DND-41 (cell line): ENCODE results near the gene MUC15.

Source experiments
- ATAC-seq: fragments of 200-7000 bp; cut with Tn5 transposase; 3 replicates; pipeline ENCODE4 v1.9.1; 2021; ENCODE audit warnings: low read depth; ENCODE audit not compliant: insufficient read depth
- DNase-seq: peaks from one replicate; pipeline ENCODE4 v3.0.0-alpha.2; 2020
- H2AFZ ChIP-seq: 2 replicates; pipeline ENCODE4 v1.6.0; 2012; ENCODE audit warnings: low read depth, low read length
- H3K27ac ChIP-seq: 2 replicates; pipeline ENCODE4 v1.5.1; 2012; ENCODE audit warnings: low read length, inconsistent platforms
- H3K27me3 ChIP-seq: fragments of 200-600 bp; sonication (generic); 2 replicates; pipeline ENCODE4 v1.6.0; 2012; ENCODE audit warnings: low read length, mild to moderate bottlenecking, inconsistent platforms; ENCODE audit not compliant: insufficient read depth, poor library complexity
- H3K36me3 ChIP-seq: 2 replicates; pipeline ENCODE4 v1.5.1; 2012; ENCODE audit warnings: low read length, inconsistent platforms; ENCODE audit not compliant: insufficient read depth
- H3K4me1 ChIP-seq: 2 replicates; pipeline ENCODE4 v1.5.1; 2012; ENCODE audit warnings: mild to moderate bottlenecking, low read length; ENCODE audit not compliant: insufficient read depth
- H3K4me2 ChIP-seq: 2 replicates; pipeline ENCODE4 v1.6.0; 2012; ENCODE audit warnings: mild to moderate bottlenecking, moderate library complexity, low read length, inconsistent platforms; ENCODE audit not compliant: insufficient read depth
- H3K4me3 ChIP-seq, 2 experiments: fragments of 200-600 bp in 1 of 2; shearing (Covaris generic) in 1 of 2; 2 replicates each; pipeline ENCODE4 v1.5.1; 2012 to 2016; ENCODE audit warnings: inconsistent platforms in 2 of 2, low read length in 2 of 2, mild to moderate bottlenecking in 2 of 2, low read depth in 1 of 2, moderate library complexity in 1 of 2
- H3K79me2 ChIP-seq: 2 replicates; pipeline ENCODE4 v1.6.0; 2012; ENCODE audit warnings: low read length, inconsistent platforms; ENCODE audit not compliant: insufficient read depth
- H3K9ac ChIP-seq: 2 replicates; pipeline ENCODE4 v1.6.0; 2012; ENCODE audit warnings: low read depth, mild to moderate bottlenecking, inconsistent platforms, low read length, moderate library complexity
- H3K9me3 ChIP-seq: 2 replicates; pipeline ENCODE4 v1.5.1; 2012; ENCODE audit warnings: low read length, moderate library complexity, mild to moderate bottlenecking, inconsistent platforms; ENCODE audit not compliant: insufficient read depth, severe bottlenecking
- H4K20me1 ChIP-seq: 2 replicates; pipeline ENCODE4 v1.6.0; 2012; ENCODE audit warnings: low read length; ENCODE audit not compliant: insufficient read depth
- EZH2 ChIP-seq: IDR thresholded peaks from 3 replicates; pipeline ENCODE4 v1.6.1; 2012; ENCODE audit warnings: borderline replicate concordance, low read depth, mild to moderate bottlenecking, moderate library complexity, low read length, inconsistent platforms; ENCODE audit not compliant: severe bottlenecking
- TF ChIP-seq, protein P1 (sequence below): IDR thresholded peaks from 2 replicates; pipeline ENCODE4 v1.5.1; 2012; ENCODE audit warnings: borderline replicate concordance, low read length, moderate library complexity, mild to moderate bottlenecking; ENCODE audit not compliant: poor library complexity, severe bottlenecking; ENCODE audit errors: extremely low read depth

The MUC15 gene

DNA sequence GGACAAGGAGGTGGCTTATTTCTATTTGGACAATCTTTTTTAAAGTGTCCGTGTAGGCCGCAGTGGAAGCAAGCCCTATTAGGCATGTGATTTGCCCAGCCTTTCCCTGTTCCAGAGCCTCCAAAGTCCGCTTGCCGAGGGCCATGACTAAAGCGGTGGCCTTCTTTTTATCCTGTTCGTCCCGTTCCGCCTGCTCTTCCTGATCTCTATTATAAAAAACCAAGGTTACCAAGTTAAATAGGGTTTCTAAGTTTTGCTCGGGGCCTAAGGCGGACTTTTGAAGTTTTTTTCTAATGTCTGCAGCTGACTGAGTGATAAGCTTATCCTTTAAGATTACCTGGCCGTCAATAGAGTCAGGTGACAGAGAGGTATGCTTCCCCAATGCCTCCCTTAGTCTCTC is 21.6 kb upstream of the MUC15 start:
- Histone ChIP-seq H3K9me3 (no peaks in the 10 kb centered on the region), H3K27ac (no peak overlapping the region), H4K20me1 (no peaks in the 10 kb centered on the region), H3K36me3 (no peaks in the 10 kb centered on the region), H3K9ac (no peak overlapping the region), H3K4me3 (no peak overlapping the region), H3K4me1 (no peaks in the 10 kb centered on the region), H3K4me2 (no peak overlapping the region), H3K79me2 (no peaks in the 10 kb centered on the region), H3K27me3 (no peaks in the 10 kb centered on the region), H2AFZ (no peak overlapping the region)
- no peak for TF ChIP-seq EZH2
- TF ChIP-seq, protein P1, sequence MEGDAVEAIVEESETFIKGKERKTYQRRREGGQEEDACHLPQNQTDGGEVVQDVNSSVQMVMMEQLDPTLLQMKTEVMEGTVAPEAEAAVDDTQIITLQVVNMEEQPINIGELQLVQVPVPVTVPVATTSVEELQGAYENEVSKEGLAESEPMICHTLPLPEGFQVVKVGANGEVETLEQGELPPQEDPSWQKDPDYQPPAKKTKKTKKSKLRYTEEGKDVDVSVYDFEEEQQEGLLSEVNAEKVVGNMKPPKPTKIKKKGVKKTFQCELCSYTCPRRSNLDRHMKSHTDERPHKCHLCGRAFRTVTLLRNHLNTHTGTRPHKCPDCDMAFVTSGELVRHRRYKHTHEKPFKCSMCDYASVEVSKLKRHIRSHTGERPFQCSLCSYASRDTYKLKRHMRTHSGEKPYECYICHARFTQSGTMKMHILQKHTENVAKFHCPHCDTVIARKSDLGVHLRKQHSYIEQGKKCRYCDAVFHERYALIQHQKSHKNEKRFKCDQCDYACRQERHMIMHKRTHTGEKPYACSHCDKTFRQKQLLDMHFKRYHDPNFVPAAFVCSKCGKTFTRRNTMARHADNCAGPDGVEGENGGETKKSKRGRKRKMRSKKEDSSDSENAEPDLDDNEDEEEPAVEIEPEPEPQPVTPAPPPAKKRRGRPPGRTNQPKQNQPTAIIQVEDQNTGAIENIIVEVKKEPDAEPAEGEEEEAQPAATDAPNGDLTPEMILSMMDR = no peak
- DNase-seq = no peak
- no peak for ATAC-seq

DNA sequence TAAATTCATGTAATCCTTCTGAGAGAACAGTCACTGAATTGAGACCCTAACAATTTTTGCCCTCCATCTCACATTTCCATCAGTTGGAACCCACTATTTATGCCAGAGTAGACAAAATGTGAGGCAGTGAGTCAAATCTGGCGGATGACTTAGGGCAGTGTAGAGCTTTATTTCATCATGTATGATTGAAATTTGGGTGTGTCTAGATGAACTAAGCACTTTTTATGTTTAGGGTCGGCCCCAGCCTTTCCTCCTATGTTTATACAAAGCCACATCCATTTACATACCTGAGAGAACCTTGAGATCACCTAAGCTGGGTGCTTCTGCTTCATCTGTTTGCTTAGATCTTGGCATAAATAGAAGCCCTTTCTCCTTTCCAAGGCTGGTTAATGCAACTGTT is 15.0 kb upstream of the MUC15 start:
- H3K9me3 ChIP-seq = no peaks in the 10 kb centered on the region
- H3K36me3 ChIP-seq = no peaks in the 10 kb centered on the region
- H3K79me2 ChIP-seq = no peaks in the 10 kb centered on the region
- H3K9ac ChIP-seq = no peak overlapping the region
- H2AFZ ChIP-seq = no peak overlapping the region
- TF ChIP-seq, protein P1 = no peak
- TF ChIP-seq EZH2 = no peak
- no peak overlapping the region for H3K27ac ChIP-seq
- no peak for ATAC-seq
- no peak for DNase-seq
- no peak overlapping the region for H3K4me3 ChIP-seq
- H3K4me2 ChIP-seq = no peak overlapping the region
- H3K4me1 ChIP-seq = no peaks in the 10 kb centered on the region
- H4K20me1 ChIP-seq = no peaks in the 10 kb centered on the region
- H3K27me3 ChIP-seq = no peaks in the 10 kb centered on the region

DNA sequence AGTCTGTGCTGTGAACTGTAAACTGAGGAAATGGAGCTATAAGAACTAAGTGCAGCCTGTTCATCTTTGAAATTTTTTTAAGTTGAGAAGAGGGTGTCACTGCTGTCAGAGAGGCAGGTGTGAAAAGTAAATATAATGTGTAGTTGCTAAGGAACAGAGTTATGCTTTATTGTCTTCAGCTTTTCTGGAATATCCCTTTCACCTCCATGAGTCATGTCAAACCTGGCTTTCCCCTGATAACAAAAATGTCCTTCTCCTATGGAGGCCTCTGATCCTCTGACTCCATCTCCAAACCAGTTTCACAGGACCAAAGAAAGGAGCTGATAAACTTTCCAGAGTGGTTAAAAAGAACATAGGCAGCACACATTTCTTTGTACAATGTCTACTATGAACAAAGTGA is 12.8 kb upstream of the MUC15 start:
- Histone ChIP-seq H3K79me2 (no peaks in the 10 kb centered on the region), H3K27ac (no peak overlapping the region), H4K20me1 (no peaks in the 10 kb centered on the region), H3K36me3 (no peaks in the 10 kb centered on the region), H3K4me3 (no peak overlapping the region), H3K4me1 (no peaks in the 10 kb centered on the region), H3K4me2 (no peak overlapping the region), H3K9ac (no peak overlapping the region), H3K27me3 (no peaks in the 10 kb centered on the region), H3K9me3 (no peaks in the 10 kb centered on the region), H2AFZ (no peak overlapping the region)
- TF ChIP-seq, protein P1 = no peak
- no peak for TF ChIP-seq EZH2
- no peak for ATAC-seq
- no peak for DNase-seq

DNA sequence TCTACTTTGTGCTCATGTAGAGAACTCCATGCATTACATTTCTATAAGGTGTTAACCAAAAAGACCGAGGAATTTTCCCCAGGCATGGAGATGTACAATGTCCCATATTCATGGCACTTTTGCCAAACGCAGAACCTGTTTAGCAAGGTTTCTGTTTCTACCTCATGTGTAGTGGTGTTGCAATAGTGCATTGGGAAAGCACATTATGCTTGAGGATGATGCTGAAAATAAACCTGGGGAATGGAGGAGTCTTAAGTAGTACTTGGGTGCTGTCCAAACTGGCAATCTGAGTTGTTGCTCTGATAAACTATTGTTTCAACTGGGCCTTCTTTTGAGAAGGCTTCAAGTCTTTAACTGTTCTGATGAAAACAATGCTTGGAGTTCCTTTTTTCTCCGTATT is 11.5 kb upstream of the MUC15 start:
- DNase-seq (no peak), ATAC-seq (no peak)
- no peak for TF ChIP-seq EZH2
- TF ChIP-seq, protein P1 = no peak
- Histone ChIP-seq H4K20me1 (no peaks in the 10 kb centered on the region), H3K9ac (no peak overlapping the region), H3K27ac (no peak overlapping the region), H3K4me2 (no peak overlapping the region), H3K79me2 (no peaks in the 10 kb centered on the region), H2AFZ (no peak overlapping the region), H3K9me3 (no peaks in the 10 kb centered on the region), H3K27me3 (no peaks in the 10 kb centered on the region), H3K4me1 (no peaks in the 10 kb centered on the region), H3K36me3 (no peaks in the 10 kb centered on the region), H3K4me3 (no peak overlapping the region)
